ENCODE measurements around the gene TPSAB1. TPM values are rescaled to one million over a fixed set of nuclear protein-coding genes. Genes with fewer than 3 reads are reported as not detected.
"Not testable (repeated sequence)": the region's sequence is repeated elsewhere in the genome, so short reads cannot be mapped to it uniquely, and the experiment has no call there.

TPSAB1 gene
- total RNA-seq, 3 donors from 2014 or later, result 7.8 to 51.7 (median 46.2) TPM

DNA sequence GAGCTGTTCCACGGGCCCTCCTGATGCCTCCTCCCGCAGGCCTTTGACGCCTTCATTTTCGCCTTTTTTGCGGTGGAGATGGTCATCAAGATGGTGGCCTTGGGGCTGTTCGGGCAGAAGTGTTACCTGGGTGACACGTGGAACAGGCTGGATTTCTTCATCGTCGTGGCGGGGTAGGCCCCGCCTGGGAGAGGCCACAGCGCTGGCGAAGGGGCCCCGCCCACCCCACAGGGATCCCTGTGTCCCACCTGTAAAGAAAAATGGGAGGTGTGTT is 45.2 kb upstream of the TPSAB1 start:
- no peak for ATAC-seq
- H3K4me3 ChIP-seq, result no peak overlapping the region
- H3K36me3 ChIP-seq (ENCODE audit: low read depth), result no peaks in the 10 kb centered on the region
- H3K9me3 ChIP-seq, result no peaks in the 10 kb centered on the region
- H3K4me1 ChIP-seq (ENCODE audit: low read depth), result no peaks in the 10 kb centered on the region
- no peak for DNase-seq
- intact Hi-C loops (cut with DNase I, micrococcal nuclease), result no loop called here
- TF ChIP-seq, protein P1, sequence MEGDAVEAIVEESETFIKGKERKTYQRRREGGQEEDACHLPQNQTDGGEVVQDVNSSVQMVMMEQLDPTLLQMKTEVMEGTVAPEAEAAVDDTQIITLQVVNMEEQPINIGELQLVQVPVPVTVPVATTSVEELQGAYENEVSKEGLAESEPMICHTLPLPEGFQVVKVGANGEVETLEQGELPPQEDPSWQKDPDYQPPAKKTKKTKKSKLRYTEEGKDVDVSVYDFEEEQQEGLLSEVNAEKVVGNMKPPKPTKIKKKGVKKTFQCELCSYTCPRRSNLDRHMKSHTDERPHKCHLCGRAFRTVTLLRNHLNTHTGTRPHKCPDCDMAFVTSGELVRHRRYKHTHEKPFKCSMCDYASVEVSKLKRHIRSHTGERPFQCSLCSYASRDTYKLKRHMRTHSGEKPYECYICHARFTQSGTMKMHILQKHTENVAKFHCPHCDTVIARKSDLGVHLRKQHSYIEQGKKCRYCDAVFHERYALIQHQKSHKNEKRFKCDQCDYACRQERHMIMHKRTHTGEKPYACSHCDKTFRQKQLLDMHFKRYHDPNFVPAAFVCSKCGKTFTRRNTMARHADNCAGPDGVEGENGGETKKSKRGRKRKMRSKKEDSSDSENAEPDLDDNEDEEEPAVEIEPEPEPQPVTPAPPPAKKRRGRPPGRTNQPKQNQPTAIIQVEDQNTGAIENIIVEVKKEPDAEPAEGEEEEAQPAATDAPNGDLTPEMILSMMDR (IDR thresholded peaks at IDR 0.05), result no peak

GRCh38 chr16:1196494-1196893 is 44.0 kb upstream of the TPSAB1 start:
- ATAC-seq, result no peak
- no peaks in the 10 kb centered on the region for H3K9me3 ChIP-seq
- no peak overlapping the region for H3K4me3 ChIP-seq
- H3K36me3 ChIP-seq (ENCODE audit: low read depth), result no peaks in the 10 kb centered on the region
- intact Hi-C loops (cut with DNase I, micrococcal nuclease), result no loop called here
- TF ChIP-seq, protein P1 (IDR thresholded peaks at IDR 0.05), result no peak
- no peak for DNase-seq
- no peaks in the 10 kb centered on the region for H3K4me1 ChIP-seq (ENCODE audit: low read depth)

DNA sequence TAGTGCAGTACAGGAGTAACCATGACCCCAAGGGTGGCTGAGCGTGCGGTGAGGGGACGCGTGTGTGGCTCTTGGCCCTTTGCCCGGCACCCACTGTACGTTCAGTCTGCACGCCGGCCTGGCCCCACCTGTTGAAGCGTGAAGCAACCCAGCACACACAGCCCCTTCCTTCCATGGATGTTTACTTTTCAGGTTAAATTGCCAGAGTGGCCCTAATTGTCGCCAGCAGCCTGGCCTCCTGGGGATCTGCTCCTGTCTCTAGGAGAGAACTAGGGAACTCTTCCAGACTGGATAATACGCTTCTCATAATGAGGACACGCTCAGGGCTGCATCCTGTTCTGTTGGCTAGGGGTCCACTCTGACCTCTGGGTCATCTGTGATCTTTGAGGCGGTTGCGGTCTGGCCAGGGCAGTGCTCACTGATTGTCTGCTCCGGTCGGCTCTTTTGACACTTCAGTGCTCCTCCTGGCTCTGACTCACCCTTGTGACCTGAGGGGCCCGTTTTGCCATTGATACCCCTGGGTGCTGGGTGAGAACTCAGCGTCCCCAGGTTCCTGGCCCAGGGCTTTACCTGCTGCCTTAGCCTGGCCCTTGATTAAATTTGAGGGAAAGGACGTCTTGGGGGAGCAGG is 43.2 kb upstream of the TPSAB1 start:
- TF ChIP-seq, protein P1 (IDR thresholded peaks at IDR 0.05), result no peak

GRCh38 chr16:1198194-1198593 is 42.3 kb upstream of the TPSAB1 start:
- ATAC-seq (no peak), DNase-seq (no peak)
- H3K9me3 ChIP-seq, result no peaks in the 10 kb centered on the region
- intact Hi-C loops (cut with DNase I, micrococcal nuclease), result no loop called here
- no peaks in the 10 kb centered on the region for H3K4me1 ChIP-seq (ENCODE audit: low read depth)
- TF ChIP-seq, protein P1 (IDR thresholded peaks at IDR 0.05), result no peak
- no peak overlapping the region for H3K4me3 ChIP-seq
- H3K36me3 ChIP-seq (ENCODE audit: low read depth), result no peaks in the 10 kb centered on the region

More for the DNA sequence above, 43.2 kb upstream of the TPSAB1 start:
- no peaks in the 10 kb centered on the region for H3K36me3 ChIP-seq (ENCODE audit: low read depth)
- no peaks in the 10 kb centered on the region for H3K9me3 ChIP-seq
- H3K4me1 ChIP-seq (ENCODE audit: low read depth), result no peaks in the 10 kb centered on the region
- H3K4me3 ChIP-seq, result no peak overlapping the region
- intact Hi-C loops (cut with DNase I, micrococcal nuclease), result no loop called here
- DNase-seq, result no peak
- no peak for ATAC-seq

- H3K36me3 ChIP-seq (ENCODE audit: low read depth); H3K4me1 ChIP-seq (ENCODE audit: low read depth); ATAC-seq; H3K4me3 ChIP-seq; intact Hi-C loops (cut with DNase I, micrococcal nuclease); H3K9me3 ChIP-seq; DNase-seq: not testable (repeated sequence)
Measured at GRCh38 chr16:1198671-1199346, 41.7 kb upstream of the TPSAB1 start.

DNA sequence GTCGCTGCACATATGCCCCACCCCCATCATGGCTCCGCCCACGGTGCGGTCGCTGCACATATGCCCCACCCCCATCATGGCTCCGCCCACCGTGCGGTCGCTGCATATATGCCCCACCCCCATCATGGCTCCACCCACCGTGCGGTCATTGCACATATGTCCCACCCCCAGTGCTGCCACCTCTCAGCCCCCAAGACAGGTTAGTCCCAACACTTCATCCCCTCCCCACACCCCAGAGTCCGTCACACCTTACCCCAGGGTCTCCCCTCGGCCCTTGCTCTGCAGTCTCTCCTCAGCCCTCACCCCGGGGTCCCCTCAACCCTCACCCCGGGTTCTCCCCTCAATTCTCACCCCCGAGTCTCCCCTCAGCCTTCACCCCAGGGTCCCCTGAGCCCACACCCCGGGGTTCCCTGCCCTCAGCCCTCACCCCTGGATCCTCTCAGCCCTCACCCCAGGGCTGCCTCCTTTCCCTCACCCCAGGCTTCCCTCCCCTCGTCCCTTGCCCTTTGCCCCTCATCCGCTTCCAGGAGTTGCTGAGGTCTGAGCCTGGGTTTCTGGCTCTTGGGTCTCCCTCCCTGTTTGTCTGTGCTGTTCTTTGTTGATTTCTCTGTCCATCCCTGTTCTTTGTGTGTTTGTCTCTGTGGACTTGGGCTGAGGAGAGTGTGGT is 41.0 kb upstream of the TPSAB1 start:
- TF ChIP-seq, protein P1 (IDR thresholded peaks at IDR 0.05), result no peak
- no peak overlapping the region for H3K4me3 ChIP-seq
- DNase-seq (no peak), ATAC-seq (no peak)
- H3K36me3 ChIP-seq (ENCODE audit: low read depth), result no peaks in the 10 kb centered on the region
- intact Hi-C loops (cut with DNase I, micrococcal nuclease), result no loop called here
- no peaks in the 10 kb centered on the region for H3K9me3 ChIP-seq
- no peaks in the 10 kb centered on the region for H3K4me1 ChIP-seq (ENCODE audit: low read depth)
